Left lung (tissue), 10 donors: ENCODE measurements around the gene CROCC2. TPM values are rescaled to one million over a fixed set of nuclear protein-coding genes. Genes with fewer than 3 reads are reported as not detected.

ENCODE experiments used
- ATAC-seq: fragments of 200-7000 bp; cut with Tn5 transposase; one replicate; pipeline ENCODE4 v1.9.1; 2020; ENCODE audit warnings: moderate library complexity
- DNase-seq, 4 donors: peaks; one replicate each; pipeline ENCODE4 v3.0.0-alpha.2; 2013 to 2020
- H3K27ac ChIP-seq, 2 donors: fragments of 200-600 bp; sonication (generic) in 1 of 2; one replicate each; pipeline versions ENCODE4 v1.5.0 to v1.8.0; 2020 to 2021
- H3K27me3 ChIP-seq, 2 donors: fragments of 200-600 bp; sonication (generic) in 1 of 2; one replicate each; pipeline versions ENCODE4 v1.5.0 to v1.8.0; 2020 to 2021
- H3K36me3 ChIP-seq, 2 donors: fragments of 200-600 bp; sonication (generic) in 1 of 2; one replicate each; pipeline versions ENCODE4 v1.5.0 to v1.8.0; 2020 to 2021
- H3K4me1 ChIP-seq, 2 donors: fragments of 200-600 bp; one replicate each; pipeline ENCODE4 v1.8.0; 2021
- H3K4me3 ChIP-seq, 2 donors: fragments of 200-600 bp; sonication (generic) in 1 of 2; one replicate each; pipeline versions ENCODE4 v1.5.0 to v1.8.0; 2020 to 2021; ENCODE audit warnings: mild to moderate bottlenecking in 1 of 2
- H3K9me3 ChIP-seq, 2 donors: fragments of 200-600 bp; sonication (generic) in 1 of 2; one replicate each; pipeline versions ENCODE4 v1.5.0 to v1.8.0; 2020 to 2021
- CTCF ChIP-seq, 2 donors: fragments of 200-600 bp; sonication (generic) in 1 of 2; IDR thresholded peaks; one replicate each; pipeline versions ENCODE4 v1.5.0 to v1.8.0; 2021; ENCODE audit warnings: antibody characterized with exemption in 2 of 2
- intact Hi-C, 2 donors: fragments of 100-400 bp; cut with DNase I; formaldehyde crosslinking; loops; one replicate each; pipeline versions ENCODE4 v1.11.2 to v1.14.2; 2022
- polyA plus RNA-seq, 6 donors: library from polyadenylated mRNA; unstranded; fragments of 120-200 nt; gene quantifications; one replicate each; pipeline ENCODE4 v1.2.1, GENCODE V29; 2013; ENCODE audit not compliant: insufficient read length in 6 of 6
- total RNA-seq, 2 donors: library from RNA; stranded (reverse); fragmentation: NEBNext Ultra II Directional; extraction: Animal tissue kit (Norgen Biotek cat#: 25700); gene quantifications; one replicate each; pipeline ENCODE4 v1.2.1, GENCODE V29; 2021
- donor health status: DM: no; HTN: yes; CAD: no.
- donor health status: DM: no; HTN: no; CAD: no.

Gene CROCC2
- total and polyA plus RNA-seq, 8 donors: 0.32 to 4.4 (median 2.3) TPM

DNA sequence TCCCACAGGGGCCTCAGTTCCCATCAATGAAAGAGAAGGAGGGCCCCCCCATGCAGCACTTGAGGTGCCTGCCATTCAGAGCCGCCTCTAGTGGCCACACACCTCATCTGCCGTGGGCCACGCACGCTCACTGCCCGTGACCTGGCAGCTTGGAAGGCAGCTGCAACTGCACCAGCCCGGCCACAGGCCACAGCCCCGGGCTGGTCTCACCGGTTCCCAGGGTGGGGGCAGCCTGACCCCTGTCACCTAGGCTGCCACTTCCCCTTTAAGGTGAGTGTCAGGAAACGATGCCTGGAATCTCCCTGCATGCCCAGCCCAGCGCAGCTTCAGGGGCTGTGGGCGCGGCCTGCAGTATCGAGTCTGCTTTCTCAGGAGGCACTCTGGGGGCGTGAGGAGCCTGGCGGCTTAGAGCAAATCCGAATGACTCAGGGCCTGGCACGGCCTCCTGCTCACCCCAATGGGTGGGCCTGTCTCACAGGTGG, 12.7 kb upstream of the CROCC2 start:
- no peak overlapping the region for H3K27ac ChIP-seq
- DNase-seq: peak in 3 of 4 donors; percentile 48 to 68 (median 51)
- no peaks in the 10 kb centered on the region for H3K27me3 ChIP-seq
- peak; percentile 41 for ATAC-seq
- TF ChIP-seq CTCF (IDR thresholded peaks at IDR 0.05): no peak
- peaks cover 3 to 6% of the 10 kb centered on the region in 2 donors for H3K4me1 ChIP-seq
- H3K9me3 ChIP-seq: no peaks in the 10 kb centered on the region
- peak overlapping the region in 1 of 2 donors; percentile 31 for H3K4me3 ChIP-seq
- H3K36me3 ChIP-seq: no peaks in the 10 kb centered on the region
- intact Hi-C loops: no loop called here

GRCh38 chr2:240894006-240894405, 12.1 kb upstream of the CROCC2 start:
- intact Hi-C loops: no loop called here
- TF ChIP-seq CTCF (IDR thresholded peaks at IDR 0.05): no peak
- Histone ChIP-seq H3K27me3 (no peaks in the 10 kb centered on the region), H3K36me3 (no peaks in the 10 kb centered on the region), H3K9me3 (no peaks in the 10 kb centered on the region), H3K4me1 (peaks cover 3 to 6% of the 10 kb centered on the region in 2 donors), H3K4me3 (peak overlapping the region in 1 of 2 donors; percentile 31), H3K27ac (no peak overlapping the region)
- DNase-seq (peak in 1 of 4 donors; percentile 74), ATAC-seq (no peak)

DNA sequence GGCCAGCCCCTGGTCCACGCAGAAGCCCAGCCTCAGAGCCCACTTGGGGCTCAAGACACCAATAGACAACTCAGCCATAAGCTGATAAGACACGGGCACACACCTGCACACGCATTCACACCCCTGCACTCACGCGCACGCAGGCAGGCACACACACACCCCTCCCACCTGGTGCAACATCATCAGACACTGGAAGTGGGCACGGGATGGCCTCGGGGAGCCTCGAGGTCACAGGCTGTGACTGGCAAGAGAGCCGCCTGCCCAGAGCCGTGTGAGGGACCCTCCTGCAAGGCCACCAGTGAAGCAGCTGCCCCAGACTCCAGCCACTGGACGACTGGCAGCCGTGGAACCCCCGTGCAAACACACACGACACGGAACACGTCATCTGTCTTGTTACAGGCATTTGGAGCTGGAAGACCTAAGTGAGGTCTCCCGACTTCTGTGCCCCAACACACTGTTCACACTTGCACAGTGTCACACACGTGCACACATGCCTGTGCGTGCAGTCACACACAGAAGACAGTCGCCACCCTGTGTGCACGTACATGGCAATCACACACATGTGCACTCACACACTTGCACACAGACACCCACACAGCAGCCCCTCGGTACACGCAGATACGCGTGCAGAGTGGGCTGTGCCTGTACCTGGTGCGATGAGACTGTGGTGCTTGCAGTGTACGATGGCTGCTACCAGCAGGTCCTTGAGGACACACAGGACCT, 11.1 kb upstream of the CROCC2 start:
- intact Hi-C loops: no loop called here
- peak overlapping the region in 1 of 2 donors; percentile 31 for H3K4me3 ChIP-seq
- ATAC-seq: no peak
- peak in 1 of 4 donors; percentile 68 for DNase-seq
- no peak overlapping the region for H3K27ac ChIP-seq
- H3K36me3 ChIP-seq: no peaks in the 10 kb centered on the region
- no peaks in the 10 kb centered on the region for H3K9me3 ChIP-seq
- no peaks in the 10 kb centered on the region for H3K27me3 ChIP-seq
- TF ChIP-seq CTCF (IDR thresholded peaks at IDR 0.05): no peak
- peaks cover 3 to 6% of the 10 kb centered on the region in 2 donors for H3K4me1 ChIP-seq

DNA sequence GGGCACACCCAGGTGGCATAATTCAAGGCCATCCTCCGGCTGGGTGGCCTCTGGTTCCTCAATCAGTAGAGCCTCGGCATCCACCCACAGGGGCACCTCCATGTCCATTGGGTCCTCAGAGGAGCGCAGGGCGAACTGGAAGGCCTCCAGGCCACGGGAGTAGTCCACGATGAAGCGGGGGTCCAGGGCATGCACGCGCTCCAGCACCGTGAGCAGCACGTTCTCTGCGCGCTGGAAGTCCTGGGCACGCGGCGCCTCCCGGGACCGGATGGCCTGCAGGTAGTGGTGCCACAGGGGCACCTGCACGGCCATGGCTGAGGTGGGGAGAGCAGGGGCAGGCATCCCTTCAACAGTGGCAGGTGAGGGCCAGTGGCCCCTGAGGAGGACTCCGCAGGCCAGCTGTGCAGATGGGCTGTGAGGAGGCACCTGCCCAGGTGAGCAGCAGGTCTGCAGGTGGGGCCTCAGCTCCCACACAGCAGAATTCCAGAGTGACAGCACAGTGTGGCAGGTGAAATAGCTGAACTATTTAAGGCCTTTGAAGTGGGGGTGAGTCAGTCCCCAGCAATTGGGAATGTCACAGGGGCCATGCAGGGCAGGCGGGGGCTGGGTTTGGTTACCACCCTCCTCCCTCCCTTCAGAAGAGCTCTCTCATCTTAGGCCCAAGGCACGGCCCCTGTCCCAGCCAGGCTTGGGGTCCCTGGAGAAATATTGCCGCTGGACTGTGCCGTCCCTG, 10.3 kb upstream of the CROCC2 start, which contains the start of gene MAB21L4:
Gene MAB21L4, minus strand, starts transcription at position 501 of the 733 bp plus-strand sequence. Its CDS starts 159 bp downstream, at position 342.
- peaks cover 3 to 6% of the 10 kb centered on the region in 2 donors for H3K4me1 ChIP-seq
- H3K9me3 ChIP-seq: no peaks in the 10 kb centered on the region
- no peak for TF ChIP-seq CTCF (IDR thresholded peaks at IDR 0.05)
- DNase-seq: peak in 2 of 4 donors; percentile 66 to 83
- no peaks in the 10 kb centered on the region for H3K27me3 ChIP-seq
- peak within 1 kb of the TSS in 1 of 2 donors; percentile 31 for H3K4me3 ChIP-seq
- intact Hi-C loops: no loop called here
- H3K27ac ChIP-seq: peak within 1 kb of the TSS in 1 of 2 donors; percentile 44
- peak; percentile 82 for ATAC-seq
- no peaks in the 10 kb centered on the region for H3K36me3 ChIP-seq

DNA sequence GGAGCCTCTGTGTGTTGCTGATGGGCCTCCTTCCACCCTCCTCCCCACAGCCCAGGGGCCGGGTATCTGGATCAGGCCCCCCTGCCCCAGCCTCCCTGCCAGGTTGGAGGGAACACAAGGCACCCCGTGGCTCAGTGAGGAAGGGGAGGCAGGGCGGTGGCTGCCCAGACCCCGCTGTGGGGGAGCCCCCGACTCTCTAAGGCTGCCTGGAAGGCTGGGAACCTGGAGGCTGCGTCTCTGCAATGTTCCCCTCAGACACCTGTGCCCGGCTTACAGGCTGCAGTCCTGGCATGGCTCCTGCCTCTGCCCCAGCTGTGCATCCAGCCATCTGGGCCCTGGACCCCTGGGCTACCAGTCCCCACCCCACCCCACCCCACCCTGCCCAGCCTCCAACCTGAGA, 9.7 kb upstream of the CROCC2 start:
- no peak for DNase-seq
- no peaks in the 10 kb centered on the region for H3K36me3 ChIP-seq
- H3K9me3 ChIP-seq: no peaks in the 10 kb centered on the region
- H3K27me3 ChIP-seq: no peaks in the 10 kb centered on the region
- TF ChIP-seq CTCF (IDR thresholded peaks at IDR 0.05): no peak
- intact Hi-C loops: no loop called here
- peak; percentile 11 for ATAC-seq
- peak overlapping the region in 1 of 2 donors; percentile 44 for H3K27ac ChIP-seq
- peaks cover 3 to 6% of the 10 kb centered on the region in 2 donors for H3K4me1 ChIP-seq
- no peak overlapping the region for H3K4me3 ChIP-seq
